Mucosa of descending colon (tissue), 3 donors: ENCODE measurements around the gene CARD6. TPM values are rescaled to one million over a fixed set of nuclear protein-coding genes. Genes with fewer than 3 reads are reported as not detected.

Source experiments
- ATAC-seq: fragments of 200-7000 bp; cut with Tn5 transposase; one replicate; pipeline ENCODE4 v1.9.1; 2020; ENCODE audit warnings: mild to moderate bottlenecking, moderate library complexity
- DNase-seq, 3 donors: peaks; one replicate each; pipeline ENCODE4 v3.0.0-alpha.2; 2020
- H3K36me3 ChIP-seq: fragments of 200-600 bp; one replicate; pipeline ENCODE4 v1.8.0; 2021; ENCODE audit warnings: low read depth, mild to moderate bottlenecking
- H3K4me1 ChIP-seq: fragments of 200-600 bp; one replicate; pipeline ENCODE4 v1.8.0; 2021; ENCODE audit warnings: low read depth, mild to moderate bottlenecking
- H3K4me3 ChIP-seq: fragments of 200-600 bp; one replicate; pipeline ENCODE4 v1.8.0; 2021; ENCODE audit warnings: mild to moderate bottlenecking
- H3K9me3 ChIP-seq: fragments of 200-600 bp; one replicate; pipeline ENCODE4 v1.8.0; 2021; ENCODE audit warnings: mild to moderate bottlenecking
- CTCF ChIP-seq: fragments of 200-600 bp; IDR thresholded peaks from one replicate; pipeline ENCODE4 v1.8.0; 2022; ENCODE audit warnings: antibody characterized with exemption, mild to moderate bottlenecking
- intact Hi-C, 2 donors: fragments of 100-400 bp; cut with DNase I in 1 of 2; cut with micrococcal nuclease in 1 of 2; formaldehyde crosslinking; loops; one replicate each; pipeline versions ENCODE4 v1.11.0 to v1.11.1; 2022; cut with DNase I, micrococcal nuclease
- total RNA-seq, 3 donors: library from RNA; stranded (reverse); fragmentation: NEBNext Ultra II Directional in 2 of 3; extraction: Animal tissue kit (Norgen Biotek cat#: 25700) in 2 of 3; gene quantifications; one replicate each; pipeline versions ENCODE4 v1.2.1 to v1.2.4, GENCODE V29; 2021 to 2023
- donor health status: DM: no; HTN: no; CAD: no; lungs with moderate emphysema.
- donor health status: DM: no; HTN: no; CAD: no.
- donor health status: DM: no; HTN: yes; CAD: no.

The CARD6 gene
- total RNA-seq, 3 donors from 2014 or later, result 1.7 to 6.3 (median 3.5) TPM

GRCh38 chr5:40831346-40832210, 9.6 kb upstream of the CARD6 start:
- H3K36me3 ChIP-seq, result peaks cover 10% of the 10 kb centered on the region
- no peaks in the 10 kb centered on the region for H3K9me3 ChIP-seq
- DNase-seq (no peak), ATAC-seq (no peak)
- H3K4me3 ChIP-seq, result no peak overlapping the region
- H3K4me1 ChIP-seq, result peaks cover 9% of the 10 kb centered on the region
- no peak for TF ChIP-seq CTCF
- intact Hi-C loops, result no loop called here

GRCh38 chr5:40832345-40832744, 8.8 kb upstream of the CARD6 start:
- Histone ChIP-seq H3K36me3 (peaks cover 10% of the 10 kb centered on the region), H3K4me1 (peaks cover 9% of the 10 kb centered on the region), H3K4me3 (no peak overlapping the region), H3K9me3 (no peaks in the 10 kb centered on the region)
- DNase-seq (no peak), ATAC-seq (no peak)
- intact Hi-C loops, result no loop called here
- no peak for TF ChIP-seq CTCF

- H3K4me1 ChIP-seq, result peaks cover 9% of the 10 kb centered on the region
- no peak overlapping the region for H3K4me3 ChIP-seq
- intact Hi-C loops, result no loop called here
- H3K36me3 ChIP-seq, result peaks cover 10% of the 10 kb centered on the region
- DNase-seq, result no peak
- ATAC-seq, result no peak
- no peak for TF ChIP-seq CTCF
- H3K9me3 ChIP-seq, result no peaks in the 10 kb centered on the region
Measured at GRCh38 chr5:40833712-40834229, 7.4 kb upstream of the CARD6 start.

GRCh38 chr5:40834391-40834848, 6.7 kb upstream of the CARD6 start:
- ATAC-seq (peak; percentile 42), DNase-seq (peak in 2 of 3 donors; percentile 35 to 46)
- intact Hi-C loops, result no loop called here
- no peak for TF ChIP-seq CTCF
- Histone ChIP-seq H3K9me3 (no peaks in the 10 kb centered on the region), H3K4me3 (peak overlapping the region; percentile 52), H3K36me3 (peaks cover 10% of the 10 kb centered on the region), H3K4me1 (peaks cover 9% of the 10 kb centered on the region)

GRCh38 chr5:40834849-40835787, 6.0 kb upstream of the CARD6 start, which contains the start of gene RPL37:
Gene RPL37, minus strand, starts transcription at chr5:40835222. Its CDS starts 37 bp downstream, at chr5:40835185.
- Histone ChIP-seq H3K9me3 (no peaks in the 10 kb centered on the region), H3K4me1 (peaks cover 9% of the 10 kb centered on the region), H3K36me3 (peaks cover 10% of the 10 kb centered on the region), H3K4me3 (peak within 1 kb of the TSS; percentile 52)
- intact Hi-C loops, result loop anchor here in 1 of 2 donors (5.0 kb wide), 1 partner anchor 78 kb away; the partner anchor contains the start of gene TTC33
- no peak for TF ChIP-seq CTCF
- ATAC-seq (peak; percentile 99), DNase-seq (peak; percentile 95 to 97 (median 96))
